Neuronal stem cell (in vitro differentiated cells): ENCODE data around the gene KDM6A.
"Not testable (repeated sequence)": the region's sequence is repeated elsewhere in the genome, so short reads cannot be mapped to it uniquely, and the experiment has no call there.

Experiments
- DNase-seq: peaks from one replicate; pipeline ENCODE4 v3.0.0-alpha.2; 2013; ENCODE audit warnings: low spot score
- H2AFZ ChIP-seq: one replicate; pipeline ENCODE4 v1.6.1; 2013; ENCODE audit warnings: mild to moderate bottlenecking, low read length, inconsistent platforms
- H2AK5ac ChIP-seq: 2 replicates; pipeline ENCODE4 v1.6.1; 2013; ENCODE audit warnings: low read depth, mild to moderate bottlenecking, inconsistent platforms, low read length, moderate library complexity, mixed read lengths
- H2BK120ac ChIP-seq: 2 replicates; pipeline ENCODE4 v1.6.1; 2013; ENCODE audit warnings: low read depth, mild to moderate bottlenecking, inconsistent platforms, low read length, moderate library complexity, mixed read lengths
- H2BK12ac ChIP-seq: one replicate; pipeline ENCODE4 v1.6.1; 2013; ENCODE audit warnings: low read length, inconsistent platforms
- H2BK15ac ChIP-seq: 2 replicates; pipeline ENCODE4 v1.6.1; 2013; ENCODE audit warnings: mild to moderate bottlenecking, low read length, inconsistent platforms, mixed read lengths
- H2BK5ac ChIP-seq: one replicate; pipeline ENCODE4 v1.6.1; 2013; ENCODE audit warnings: inconsistent platforms, mild to moderate bottlenecking, low read length, moderate library complexity
- H3K14ac ChIP-seq: one replicate; pipeline ENCODE4 v1.6.1; 2013; ENCODE audit warnings: low read length, inconsistent platforms
- H3K18ac ChIP-seq: 2 replicates; pipeline ENCODE4 v1.6.1; 2013; ENCODE audit warnings: low read length, inconsistent platforms
- H3K23ac ChIP-seq: 2 replicates; pipeline ENCODE4 v1.6.1; 2013; ENCODE audit warnings: low read depth, mild to moderate bottlenecking, mixed read lengths, low read length, inconsistent platforms; ENCODE audit not compliant: poor library complexity
- H3K27ac ChIP-seq: replicated peaks from 3 replicates; pipeline ENCODE4 v1.5.1; 2013; ENCODE audit warnings: low read length, inconsistent platforms
- H3K27me3 ChIP-seq, 3 experiments: 2 replicates each; pipeline ENCODE4 v1.6.1; 2013; ENCODE audit warnings: low read length in 3 of 3, mild to moderate bottlenecking in 2 of 3, inconsistent platforms in 1 of 3, low read depth in 1 of 3, mixed read lengths in 1 of 3, moderate library complexity in 1 of 3; ENCODE audit not compliant: control insufficient read depth in 3 of 3, insufficient read depth in 3 of 3
- H3K36me3 ChIP-seq, 2 donors: replicated peaks in 1 of 2; 2 replicates each; pipeline ENCODE4 v1.6.1; 2013; ENCODE audit warnings: low read length in 2 of 2; ENCODE audit not compliant: control insufficient read depth in 2 of 2, insufficient read depth in 2 of 2
- H3K4ac ChIP-seq: 2 replicates; pipeline ENCODE4 v1.6.1; 2013; ENCODE audit warnings: inconsistent platforms, mild to moderate bottlenecking, low read length, moderate library complexity
- H3K4me1 ChIP-seq, 2 donors: 1 replicate in 1 of 2; 2 replicates in 1 of 2; pipeline ENCODE4 v1.6.1; 2013; ENCODE audit warnings: low read length in 2 of 2, low read depth in 1 of 2; ENCODE audit not compliant: control insufficient read depth in 2 of 2, insufficient read depth in 1 of 2
- H3K4me2 ChIP-seq: one replicate; pipeline ENCODE4 v1.6.1; 2013; ENCODE audit warnings: mild to moderate bottlenecking, low read length, inconsistent platforms; ENCODE audit not compliant: insufficient read depth, poor library complexity, severe bottlenecking
- H3K4me3 ChIP-seq, 2 donors: 2 replicates each; pipeline ENCODE4 v1.5.1; 2013; ENCODE audit warnings: low read length in 2 of 2, mild to moderate bottlenecking in 2 of 2, inconsistent platforms in 1 of 2, moderate library complexity in 1 of 2
- H3K79me1 ChIP-seq: one replicate; pipeline ENCODE4 v1.6.1; 2013; ENCODE audit warnings: low read depth, mild to moderate bottlenecking, inconsistent platforms, low read length, moderate library complexity
- H3K9ac ChIP-seq: one replicate; pipeline ENCODE4 v1.6.1; 2013; ENCODE audit warnings: mild to moderate bottlenecking, low read depth, low read length, inconsistent platforms; ENCODE audit not compliant: poor library complexity
- H3K9me3 ChIP-seq, 2 donors: replicated peaks in 1 of 2; 2 replicates each; pipeline versions ENCODE3 to v1.6.1; 2013; ENCODE audit warnings: low read length in 2 of 2, mild to moderate bottlenecking in 2 of 2, inconsistent platforms in 1 of 2, low read depth in 1 of 2, mixed read lengths in 1 of 2, moderate library complexity in 1 of 2; ENCODE audit not compliant: control insufficient read depth in 2 of 2, insufficient read depth in 1 of 2
- H4K8ac ChIP-seq: one replicate; pipeline ENCODE4 v1.6.1; 2013; ENCODE audit warnings: low read depth, mild to moderate bottlenecking, inconsistent platforms, low read length, moderate library complexity
- H4K91ac ChIP-seq: one replicate; pipeline ENCODE4 v1.6.1; 2013; ENCODE audit warnings: low read length, low read depth, mild to moderate bottlenecking, inconsistent platforms; ENCODE audit not compliant: poor library complexity
- WGBS, 2 donors: extraction: QIAGEN DNeasy Blood & Tissue Kit; methylation state at CpG; one replicate each; pipeline ENCODE4 v1.1.7; 2013; ENCODE audit warnings: missing lambda C conversion rate in 2 of 2, mixed read lengths in 1 of 2; ENCODE audit not compliant: insufficient read length in 2 of 2, insufficient replicate concordance in 1 of 2; ENCODE audit errors: extremely low coverage in 2 of 2; 5-methylcytosine and 5-hydroxymethylcytosine counted together

Gene KDM6A

GRCh38 chrX:44884944-44885343 lies 12.0 kb downstream of the KDM6A start:
- H4K91ac ChIP-seq: no peak overlapping the region
- H3K14ac ChIP-seq: no peak overlapping the region

DNA sequence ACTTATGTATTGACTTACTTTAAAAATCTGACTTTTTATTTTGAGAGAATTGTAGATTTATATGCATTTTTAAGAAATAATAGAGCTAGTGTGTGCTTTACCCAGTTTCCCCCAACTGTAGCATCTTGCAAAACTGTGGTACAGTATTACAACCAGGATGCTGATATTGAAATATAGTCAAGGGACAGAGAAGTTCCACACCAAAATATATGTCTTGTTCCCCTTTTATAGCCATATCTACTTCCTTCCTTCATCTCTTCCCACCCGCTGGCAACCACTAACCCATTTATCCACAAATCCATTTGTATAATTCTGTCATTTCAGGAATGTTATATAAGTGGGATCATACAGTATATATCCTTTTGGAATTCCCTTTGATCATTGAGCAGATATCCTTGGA lies 16.8 kb downstream of the KDM6A start:
- H3K27me3 ChIP-seq: no peaks in the 10 kb centered on the region
- no peak overlapping the region for H3K23ac ChIP-seq
- WGBS, 2 donors: no CpG with 5 or more reads among the region's 1 CpG
- no peaks in the 10 kb centered on the region for H3K4me1 ChIP-seq
- H3K4ac ChIP-seq: no peak overlapping the region
- H3K9ac ChIP-seq: no peak overlapping the region
- no peaks in the 10 kb centered on the region for H3K36me3 ChIP-seq
- H3K18ac ChIP-seq: no peak overlapping the region
- H2AK5ac ChIP-seq: no peak overlapping the region
- no peak overlapping the region for H3K14ac ChIP-seq
- no peak for DNase-seq
- H3K9me3 ChIP-seq: no peaks in the 10 kb centered on the region
- no peak overlapping the region for H2BK15ac ChIP-seq
- no peaks in the 10 kb centered on the region for H3K79me1 ChIP-seq
- no peak overlapping the region for H3K4me3 ChIP-seq
- no peak overlapping the region for H4K8ac ChIP-seq
- no peak overlapping the region for H2BK120ac ChIP-seq
- H3K27ac ChIP-seq: no peak overlapping the region
- H3K4me2 ChIP-seq: no peak overlapping the region
- H2BK5ac ChIP-seq: no peak overlapping the region
- no peak overlapping the region for H2AFZ ChIP-seq
- H2BK12ac ChIP-seq: no peak overlapping the region
- H4K91ac ChIP-seq: no peak overlapping the region

More at GRCh38 chrX:44884944-44885343, 12.0 kb downstream of the KDM6A start:
- Histone ChIP-seq H2BK12ac (no peak overlapping the region), H3K18ac (no peak overlapping the region), H2BK15ac (no peak overlapping the region), H3K9me3 (no peaks in the 10 kb centered on the region), H3K9ac (no peak overlapping the region), H3K79me1 (no peaks in the 10 kb centered on the region), H2AFZ (no peak overlapping the region), H3K4me1 (no peaks in the 10 kb centered on the region), H3K27me3 (no peaks in the 10 kb centered on the region), H2BK5ac (no peak overlapping the region), H3K4me3 (no peak overlapping the region), H3K23ac (no peak overlapping the region), H3K36me3 (no peaks in the 10 kb centered on the region), H2BK120ac (no peak overlapping the region), H2AK5ac (no peak overlapping the region), H3K4ac (no peak overlapping the region), H4K8ac (no peak overlapping the region), H3K27ac (no peak overlapping the region), H3K4me2 (no peak overlapping the region)
- DNase-seq: no peak
- WGBS, 2 donors: no CpG with 5 or more reads among the region's 4 CpGs

DNA sequence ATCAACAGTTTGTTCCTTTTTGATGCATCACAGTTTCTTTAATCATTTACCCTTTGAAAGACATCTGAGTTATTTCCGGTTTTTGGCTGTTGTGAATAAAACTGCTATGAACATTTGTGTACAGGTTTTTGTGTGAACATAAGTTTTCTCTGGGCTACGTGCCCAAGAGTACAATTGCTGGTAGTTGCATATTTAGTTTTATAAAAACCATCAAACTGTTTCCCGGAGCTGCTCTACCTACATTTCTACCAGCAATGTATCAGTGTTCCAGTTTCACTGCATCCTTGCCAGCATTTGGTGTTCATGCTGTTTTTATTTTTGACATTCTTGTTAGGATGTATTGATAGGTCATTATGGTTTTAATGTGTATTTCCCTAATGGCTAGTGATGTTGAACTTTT lies 17.3 kb downstream of the KDM6A start:
- H3K9me3 ChIP-seq: no peaks in the 10 kb centered on the region
- H3K27ac ChIP-seq: no peak overlapping the region
- no peak overlapping the region for H3K14ac ChIP-seq
- no peak overlapping the region for H3K9ac ChIP-seq
- no peak overlapping the region for H4K8ac ChIP-seq
- H2AFZ ChIP-seq: no peak overlapping the region
- no peak overlapping the region for H3K4ac ChIP-seq
- no peak overlapping the region for H2AK5ac ChIP-seq
- no peaks in the 10 kb centered on the region for H3K79me1 ChIP-seq
- H4K91ac ChIP-seq: no peak overlapping the region
- no peak overlapping the region for H3K4me2 ChIP-seq
- no peak for DNase-seq
- no peaks in the 10 kb centered on the region for H3K4me1 ChIP-seq
- H3K18ac ChIP-seq: no peak overlapping the region
- no peaks in the 10 kb centered on the region for H3K27me3 ChIP-seq
- H2BK5ac ChIP-seq: no peak overlapping the region
- WGBS, 2 donors: no CpG with 5 or more reads among the region's 3 CpGs
- H3K23ac ChIP-seq: no peak overlapping the region
- H2BK12ac ChIP-seq: no peak overlapping the region
- no peak overlapping the region for H2BK120ac ChIP-seq
- H2BK15ac ChIP-seq: no peak overlapping the region
- no peaks in the 10 kb centered on the region for H3K36me3 ChIP-seq
- H3K4me3 ChIP-seq: no peak overlapping the region

DNA sequence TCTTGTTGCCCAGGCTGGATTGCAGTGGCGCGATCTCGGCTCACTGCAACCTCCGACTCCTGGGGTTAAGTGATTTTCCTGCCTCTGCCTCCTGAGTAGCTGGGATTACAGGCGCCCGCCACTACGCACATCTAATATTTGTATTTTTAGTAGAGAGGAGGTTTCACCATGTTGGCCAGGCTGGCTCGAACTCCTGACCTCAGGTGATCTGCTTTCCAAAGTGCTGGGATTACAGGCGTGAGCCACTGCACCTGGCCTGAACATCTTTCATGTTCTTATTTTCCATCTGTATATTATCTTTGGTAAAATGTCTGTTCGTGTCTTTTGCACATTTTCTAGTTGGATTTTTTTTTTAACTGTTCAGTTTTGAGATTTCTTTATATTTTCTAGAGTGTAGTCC lies 17.7 kb downstream of the KDM6A start:
- H4K91ac ChIP-seq, H2BK120ac ChIP-seq, H3K14ac ChIP-seq, H2BK12ac ChIP-seq, H2BK5ac ChIP-seq, H3K18ac ChIP-seq, H3K4me2 ChIP-seq, H3K27ac ChIP-seq, H3K4me3 ChIP-seq, H2AK5ac ChIP-seq, H3K27me3 ChIP-seq, H3K23ac ChIP-seq, H3K36me3 ChIP-seq, H4K8ac ChIP-seq, H3K9ac ChIP-seq, H3K4ac ChIP-seq, H3K79me1 ChIP-seq, DNase-seq, H3K4me1 ChIP-seq, H3K9me3 ChIP-seq, H2BK15ac ChIP-seq, H2AFZ ChIP-seq: not testable (repeated sequence)
- WGBS, 2 donors: no CpG with 5 or more reads among the region's 10 CpGs
